Caco-2 (cell line): ENCODE measurements around the gene CPEB2. TPM values are rescaled to one million over a fixed set of nuclear protein-coding genes. Genes with fewer than 3 reads are reported as not detected.

Source experiments
- BruUV-seq: library from RNA; stranded (reverse); fragments of 400-500 nt; replicated peaks from 2 replicates; lab custom pipeline; 2021; lab: Mats Ljungman, UMichigan
- CTCF ChIA-PET: fragments of 300-600 bp; sonication (Branson Sonifier 250); formaldehyde crosslinking; loops from one replicate; lab custom pipeline; 2022; ENCODE audit warnings: antibody characterized with exemption; lab: Charles Lee
- POLR2A ChIA-PET: fragments of 300-600 bp; sonication (Branson Sonifier 250); formaldehyde crosslinking; loops from one replicate; lab custom pipeline; 2022; ENCODE audit warnings: antibody characterized with exemption; lab: Charles Lee
- DNase-seq, 2 experiments: peaks; one replicate each; pipeline versions ENCODE4 v3.0.0 to v3.0.0-alpha.2; 2020 to 2022
- H3K27me3 ChIP-seq: replicated peaks from 2 replicates; pipeline ENCODE4 v1.6.0; 2011; ENCODE audit warnings: low read length; ENCODE audit not compliant: control insufficient read depth, insufficient read depth
- H3K36me3 ChIP-seq: 2 replicates; pipeline ENCODE4 v1.5.1; 2011; ENCODE audit warnings: low read length; ENCODE audit not compliant: control insufficient read depth, insufficient read depth
- H3K4me1 ChIP-seq: fragments of 250-450 bp; sonication (Bioruptor Pico); 2 replicates; pipeline ENCODE4 v1.5.1; 2020; ENCODE audit warnings: mild to moderate bottlenecking
- H3K4me3 ChIP-seq: 2 replicates; pipeline ENCODE4 v1.5.1; 2011; ENCODE audit warnings: low read depth, mild to moderate bottlenecking, control low read depth, low read length
- H3K9me3 ChIP-seq: fragments of 250-450 bp; sonication (Bioruptor Pico); 2 replicates; pipeline ENCODE4 v1.5.1; 2020; ENCODE audit warnings: mild to moderate bottlenecking, moderate library complexity
- H3K27ac Mint-ChIP-seq: one replicate; pipeline ENCODE4 v1.8.0; 2022; ENCODE audit warnings: mixed read lengths; ENCODE audit not compliant: unreplicated experiment
- H3K27me3 Mint-ChIP-seq: one replicate; pipeline ENCODE4 v1.8.0; 2022; ENCODE audit warnings: mixed read lengths; ENCODE audit not compliant: insufficient read depth, unreplicated experiment
- H3K36me3 Mint-ChIP-seq: one replicate; pipeline ENCODE4 v1.8.0; 2022; ENCODE audit warnings: mild to moderate bottlenecking, mixed read lengths; ENCODE audit not compliant: insufficient read depth, unreplicated experiment
- H3K4me1 Mint-ChIP-seq: one replicate; pipeline ENCODE4 v1.8.0; 2022; ENCODE audit warnings: low read depth, mixed read lengths; ENCODE audit not compliant: unreplicated experiment
- H3K4me3 Mint-ChIP-seq: one replicate; pipeline ENCODE4 v1.8.0; 2022; ENCODE audit warnings: mild to moderate bottlenecking, moderate library complexity, mixed read lengths; ENCODE audit not compliant: unreplicated experiment
- H3K9me3 Mint-ChIP-seq: one replicate; pipeline ENCODE4 v1.8.0; 2022; ENCODE audit warnings: mixed read lengths; ENCODE audit not compliant: unreplicated experiment
- CTCF ChIP-seq, 2 experiments: fragments of 200-600 bp in 1 of 2; IDR thresholded peaks; 1 replicate in 1 of 2; 2 replicates in 1 of 2; pipeline versions ENCODE4 v1.5.1 to v1.8.0; 2011 to 2022; ENCODE audit warnings: antibody characterized with exemption in 1 of 2, control low read depth in 1 of 2, inconsistent platforms in 1 of 2, low read depth in 1 of 2, low read length in 1 of 2, mild to moderate bottlenecking in 1 of 2, moderate library complexity in 1 of 2; ENCODE audit not compliant: insufficient read depth in 1 of 2, severe bottlenecking in 1 of 2, unreplicated experiment in 1 of 2
- intact Hi-C: fragments of 100-400 bp; cut with micrococcal nuclease; formaldehyde crosslinking; loops from one replicate; pipeline ENCODE4 v1.10.0; 2022; ENCODE audit not compliant: unreplicated experiment
- total RNA-seq: library from RNA; stranded (reverse); gene quantifications from 2 replicates; pipeline ENCODE4 v1.2.3, GENCODE V29; 2022

CPEB2 gene
- total RNA-seq, 1 experiment from 2014 or later, result 0.18 TPM

GRCh38 chr4:15025693-15026092 lies 23.4 kb downstream of the CPEB2 start:
- Histone ChIP-seq H3K4me3 (no peak overlapping the region), H3K4me1 (no peaks in the 10 kb centered on the region), H3K27me3 (no peaks in the 10 kb centered on the region), H3K9me3 (no peaks in the 10 kb centered on the region), H3K36me3 (no peaks in the 10 kb centered on the region)
- H3K9me3 Mint-ChIP-seq, result no peaks in the 10 kb centered on the region
- H3K27ac Mint-ChIP-seq, result no peak overlapping the region
- no peak for TF ChIP-seq CTCF (IDR thresholded peaks at IDR 0.05; ENCODE audit: insufficient read depth in 1 of 2, low read depth in 1 of 2, low read length in 1 of 2, severe bottlenecking in 1 of 2, unreplicated experiment in 1 of 2)
- H3K27me3 Mint-ChIP-seq, result no peaks in the 10 kb centered on the region
- no peaks in the 10 kb centered on the region for H3K4me1 Mint-ChIP-seq
- no peak for DNase-seq
- no TSS peak for BruUV-seq
- ChIA-PET POLR2A (no interaction called here), CTCF (no interaction called here)
- intact Hi-C loops, result no loop called here
- H3K36me3 Mint-ChIP-seq, result no peaks in the 10 kb centered on the region
- no peak overlapping the region for H3K4me3 Mint-ChIP-seq

DNA sequence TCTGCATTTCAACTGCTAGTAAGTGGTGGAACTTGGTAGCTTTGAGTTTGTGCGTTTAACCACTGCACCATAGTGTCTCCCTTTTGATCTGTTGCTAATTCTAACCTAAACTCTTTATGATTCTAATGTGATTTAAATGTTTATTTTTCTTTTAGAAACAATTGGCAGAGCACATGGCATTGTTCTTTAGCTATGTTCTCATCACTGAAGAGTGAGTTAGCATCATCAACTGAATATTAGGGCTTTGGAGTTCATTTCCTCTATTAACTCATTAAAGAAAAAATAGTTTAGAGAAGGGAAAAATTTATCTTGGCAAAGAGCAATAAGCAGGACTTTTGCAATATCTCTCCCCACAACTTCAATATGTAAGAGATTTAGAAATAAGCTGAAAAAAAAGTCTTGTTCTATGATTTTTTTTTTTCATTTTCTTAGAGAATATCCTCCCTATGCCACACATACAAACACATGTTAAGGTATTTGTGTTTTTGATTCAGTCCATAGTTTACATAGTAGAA lies 25.7 kb downstream of the CPEB2 start:
- no peak for DNase-seq
- Mint-ChIP-seq H3K27me3 (no peaks in the 10 kb centered on the region), H3K36me3 (no peaks in the 10 kb centered on the region), H3K9me3 (no peaks in the 10 kb centered on the region), H3K4me1 (no peaks in the 10 kb centered on the region), H3K27ac (no peak overlapping the region), H3K4me3 (no peak overlapping the region)
- H3K4me1 ChIP-seq, result no peaks in the 10 kb centered on the region
- POLR2A ChIA-PET, result no interaction called here
- intact Hi-C loops, result no loop called here
- H3K9me3 ChIP-seq, result no peaks in the 10 kb centered on the region
- BruUV-seq, result no TSS peak
- H3K36me3 ChIP-seq, result no peaks in the 10 kb centered on the region
- no peaks in the 10 kb centered on the region for H3K27me3 ChIP-seq
- no peak overlapping the region for H3K4me3 ChIP-seq
- TF ChIP-seq CTCF (IDR thresholded peaks at IDR 0.05; ENCODE audit: insufficient read depth in 1 of 2, low read depth in 1 of 2, low read length in 1 of 2, severe bottlenecking in 1 of 2, unreplicated experiment in 1 of 2), result no peak
- CTCF ChIA-PET, result no interaction called here

- Histone ChIP-seq H3K4me3 (no peak overlapping the region), H3K27me3 (no peaks in the 10 kb centered on the region), H3K36me3 (no peaks in the 10 kb centered on the region), H3K9me3 (no peaks in the 10 kb centered on the region), H3K4me1 (no peaks in the 10 kb centered on the region)
- Mint-ChIP-seq H3K4me1 (no peaks in the 10 kb centered on the region), H3K36me3 (no peaks in the 10 kb centered on the region), H3K4me3 (no peak overlapping the region), H3K27me3 (no peaks in the 10 kb centered on the region), H3K27ac (no peak overlapping the region), H3K9me3 (no peaks in the 10 kb centered on the region)
- DNase-seq, result no peak
- BruUV-seq, result no TSS peak
- intact Hi-C loops, result no loop called here
- ChIA-PET CTCF (no interaction called here), POLR2A (no interaction called here)
- TF ChIP-seq CTCF (IDR thresholded peaks at IDR 0.05; ENCODE audit: insufficient read depth in 1 of 2, low read depth in 1 of 2, low read length in 1 of 2, severe bottlenecking in 1 of 2, unreplicated experiment in 1 of 2), result no peak
Measured at GRCh38 chr4:15031197-15031596, 28.9 kb downstream of the CPEB2 start.
